HK-2 (cell line): ENCODE data around the gene MROH2A.

Experiments
- DNase-seq: peaks from one replicate; pipeline ENCODE4 v3.0.0-alpha.2; 2018; ENCODE audit not compliant: unreplicated experiment

Gene MROH2A

GRCh38 chr2:233801357-233802131 lies 23.4 kb downstream of the MROH2A start:
- DNase-seq, result peak; percentile 7

- no peak for DNase-seq
Observed at GRCh38 chr2:233802132-233802815, 24.1 kb downstream of the MROH2A start.

GRCh38 chr2:233803292-233803911 lies 25.3 kb downstream of the MROH2A start:
- DNase-seq, result no peak

GRCh38 chr2:233803994-233804393 lies 25.9 kb downstream of the MROH2A start:
- DNase-seq, result no peak

- DNase-seq, result no peak
Observed at GRCh38 chr2:233807215-233807865, 29.2 kb downstream of the MROH2A start.

GRCh38 chr2:233807966-233808935 lies 30.1 kb downstream of the MROH2A start:
- DNase-seq, result no peak

- DNase-seq, result no peak
Observed at GRCh38 chr2:233810385-233810784, 32.3 kb downstream of the MROH2A start.

GRCh38 chr2:233811087-233811486 lies 33.0 kb downstream of the MROH2A start:
- DNase-seq, result no peak

GRCh38 chr2:233811732-233812131 lies 33.6 kb downstream of the MROH2A start:
- DNase-seq, result no peak

- no peak for DNase-seq
Observed at GRCh38 chr2:233813236-233814055, 35.3 kb downstream of the MROH2A start.

- DNase-seq, result no peak
Observed at GRCh38 chr2:233814056-233814835, 36.1 kb downstream of the MROH2A start.

- no peak for DNase-seq
Observed at GRCh38 chr2:233815861-233816260, 37.7 kb downstream of the MROH2A start.

- DNase-seq, result no peak
Observed at GRCh38 chr2:233816334-233816733, 38.2 kb downstream of the MROH2A start.

- no peak for DNase-seq
Observed at GRCh38 chr2:233816771-233817170, 38.6 kb downstream of the MROH2A start.

GRCh38 chr2:233817361-233817911 lies 39.3 kb downstream of the MROH2A start:
- no peak for DNase-seq

- no peak for DNase-seq
Observed at GRCh38 chr2:233817995-233818638, 40.0 kb downstream of the MROH2A start.

- DNase-seq, result no peak
Observed at GRCh38 chr2:233818639-233819621, 40.8 kb downstream of the MROH2A start.
